Placental epithelial cell (primary cell): ENCODE data around the gene CLHC1. TPM values are rescaled to one million over a fixed set of nuclear protein-coding genes. Genes with fewer than 3 reads are reported as not detected.

Source experiments
- total RNA-seq: library from RNA; depleted of rRNA; stranded (reverse); fragments of >200 nt; gene quantifications from 2 replicates; pipeline ENCODE4 v1.2.3, GENCODE V29; 2012

Gene CLHC1
- 8.1 and 9.8 TPM in 2 replicates for total RNA-seq

GRCh38 chr2:55232084-55232862 is at the start of gene CLHC1, which contains the start of gene RPS27A:
Gene CLHC1, minus strand, starts transcription at chr2:55232293. Its CDS starts 9,882 bp downstream, at chr2:55222411.
Gene RPS27A, plus strand, starts transcription at chr2:55232688. Its CDS starts 137 bp downstream, at chr2:55232825.

GRCh38 chr2:55268907-55269644 is 37.0 kb upstream of the CLHC1 start, which contains the start of gene MTIF2:
Gene MTIF2, minus strand, starts transcription at chr2:55269231. Its CDS starts 5,373 bp downstream, at chr2:55263858.

Other genes with a start within 250 kb of the CLHC1 start
- 181 and 202 TPM in 2 replicates for gene RTN4, start 181.8 kb downstream of the CLHC1 start, total RNA-seq
- gene RPS27A, start 395 bp upstream of the CLHC1 start, total RNA-seq: 678 and 775 TPM in 2 replicates
- 32.3 and 42.4 TPM in 2 replicates for gene MTIF2, start 36.9 kb upstream of the CLHC1 start, total RNA-seq
- 13.9 and 16.5 TPM in 2 replicates for gene CCDC88A, start 187.6 kb upstream of the CLHC1 start, total RNA-seq